GM19395 (cell line): ENCODE measurements around the gene SERHL2.
"Not testable (repeated sequence)": the region's sequence is repeated elsewhere in the genome, so short reads cannot be mapped to it uniquely, and the experiment has no call there.

Source experiments
- ATAC-seq: cut with Tn5 transposase; IDR thresholded peaks from one replicate; pipeline ENCODE4 v1.9.1; 2021; ENCODE audit warnings: mild to moderate bottlenecking, moderate library complexity; ENCODE audit not compliant: unreplicated experiment

SERHL2 gene

GRCh38 chr22:42571068-42571467 is 17.3 kb downstream of the SERHL2 start:
- ATAC-seq, result not testable (repeated sequence)

GRCh38 chr22:42574046-42574445 is 20.3 kb downstream of the SERHL2 start:
- ATAC-seq, result not testable (repeated sequence)

GRCh38 chr22:42574468-42574867 is 20.7 kb downstream of the SERHL2 start:
- not testable (repeated sequence) for ATAC-seq

- ATAC-seq, result not testable (repeated sequence)
Measured at GRCh38 chr22:42575996-42576574, 22.3 kb downstream of the SERHL2 start.

DNA sequence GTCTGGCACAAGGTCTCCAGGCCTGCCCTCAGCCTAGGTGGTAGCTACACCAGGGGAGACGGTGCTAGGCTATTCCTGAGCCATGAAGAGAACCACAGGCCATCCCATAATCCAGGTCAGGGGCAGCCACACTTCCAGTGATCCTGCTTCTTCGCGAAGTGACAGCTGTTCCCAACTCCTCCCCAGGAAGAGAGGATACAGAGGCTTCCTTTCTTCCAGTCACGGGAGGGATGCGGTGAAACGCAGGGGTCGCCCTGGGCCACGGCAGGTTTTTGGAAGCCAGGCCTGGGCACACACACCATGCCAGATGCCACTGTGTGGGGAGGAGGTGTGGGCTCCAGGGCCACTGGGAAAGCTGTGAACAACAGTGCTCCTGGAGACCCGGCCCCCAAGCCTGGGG is 23.4 kb downstream of the SERHL2 start:
- ATAC-seq, result not testable (repeated sequence)

GRCh38 chr22:42577623-42578240 is 24.0 kb downstream of the SERHL2 start:
- ATAC-seq, result no peak

DNA sequence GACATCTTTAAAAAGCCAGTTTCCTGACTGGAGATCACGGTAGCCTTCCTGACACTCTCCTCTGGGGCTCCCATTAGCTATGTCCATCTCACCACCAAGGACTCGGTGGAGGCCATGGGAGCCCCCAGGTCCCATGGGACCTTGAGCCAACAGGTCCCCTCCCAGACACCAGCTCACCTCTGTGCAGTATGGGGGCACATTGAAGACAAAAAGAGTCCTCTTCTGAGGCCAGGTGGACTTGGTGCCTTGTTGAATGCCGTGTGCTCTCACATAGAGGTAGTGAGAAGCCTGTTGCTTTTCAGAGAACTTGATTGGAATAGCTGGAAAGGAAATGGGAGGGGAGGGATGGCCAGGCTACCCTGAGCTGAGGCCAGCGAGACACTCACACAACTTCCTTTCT is 26.3 kb downstream of the SERHL2 start:
- not testable (repeated sequence) for ATAC-seq

GRCh38 chr22:42581194-42581761 is 27.5 kb downstream of the SERHL2 start:
- ATAC-seq, result not testable (repeated sequence)

GRCh38 chr22:42581762-42582716 is 28.3 kb downstream of the SERHL2 start:
- ATAC-seq, result no peak

DNA sequence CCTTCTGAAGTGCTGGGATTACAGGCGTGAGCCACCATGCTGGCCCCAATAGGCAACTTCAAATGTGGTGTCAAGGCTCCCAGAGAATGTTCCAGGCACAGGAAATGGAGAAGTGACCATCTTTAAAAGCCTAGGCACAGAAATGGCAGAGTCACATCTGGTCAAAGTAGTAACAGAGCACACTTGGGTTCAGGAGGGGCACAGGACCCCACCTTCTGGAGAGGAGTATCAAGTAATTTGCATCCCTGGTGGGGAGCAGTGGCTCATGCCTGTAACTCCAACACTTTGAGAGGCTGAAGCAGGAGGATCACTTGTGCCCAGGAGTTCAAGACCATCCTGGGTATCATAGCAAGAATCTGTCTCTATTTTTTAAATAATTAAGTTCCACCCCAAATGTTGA is 29.2 kb downstream of the SERHL2 start:
- no peak for ATAC-seq

- ATAC-seq, result no peak
Measured at GRCh38 chr22:42584364-42584940, 30.7 kb downstream of the SERHL2 start.

DNA sequence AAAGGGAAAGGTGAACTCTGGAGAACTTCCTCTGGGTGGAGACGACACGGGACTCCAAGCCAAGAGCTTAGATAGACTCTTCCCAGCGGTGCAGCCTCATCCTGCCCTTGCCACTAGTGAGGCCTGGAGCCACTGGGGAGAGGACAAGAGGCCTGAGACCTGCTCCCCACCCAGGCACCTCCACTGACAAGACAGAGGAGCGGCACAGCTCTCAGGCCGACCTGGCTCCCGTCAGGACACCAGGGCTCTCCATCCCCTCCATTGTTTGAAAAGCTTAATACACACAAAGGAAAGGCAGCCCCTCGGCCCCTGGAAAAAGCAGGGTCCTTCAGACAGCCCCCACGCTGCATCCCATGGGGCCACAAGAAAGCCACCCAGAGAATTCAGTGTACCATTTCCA is 31.3 kb downstream of the SERHL2 start:
- ATAC-seq, result no peak

DNA sequence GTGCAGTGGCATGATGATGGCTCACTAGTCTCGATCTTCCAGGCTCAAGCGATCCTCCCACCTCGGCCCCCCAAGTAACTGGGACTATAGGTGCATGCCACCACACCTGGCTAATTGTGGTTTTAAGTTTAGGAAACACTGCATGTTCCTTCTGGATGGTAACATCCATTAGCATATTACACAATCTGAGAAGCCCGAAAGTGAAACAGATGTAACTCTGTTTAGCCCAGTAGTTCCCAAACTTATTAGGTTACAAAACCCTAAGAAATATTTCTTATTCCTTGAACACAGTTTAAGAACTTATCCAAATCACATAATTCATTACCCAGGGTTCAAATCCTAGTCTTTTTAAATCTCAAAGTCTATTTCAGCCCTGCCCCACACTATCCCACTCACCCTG is 32.6 kb downstream of the SERHL2 start:
- no peak for ATAC-seq

DNA sequence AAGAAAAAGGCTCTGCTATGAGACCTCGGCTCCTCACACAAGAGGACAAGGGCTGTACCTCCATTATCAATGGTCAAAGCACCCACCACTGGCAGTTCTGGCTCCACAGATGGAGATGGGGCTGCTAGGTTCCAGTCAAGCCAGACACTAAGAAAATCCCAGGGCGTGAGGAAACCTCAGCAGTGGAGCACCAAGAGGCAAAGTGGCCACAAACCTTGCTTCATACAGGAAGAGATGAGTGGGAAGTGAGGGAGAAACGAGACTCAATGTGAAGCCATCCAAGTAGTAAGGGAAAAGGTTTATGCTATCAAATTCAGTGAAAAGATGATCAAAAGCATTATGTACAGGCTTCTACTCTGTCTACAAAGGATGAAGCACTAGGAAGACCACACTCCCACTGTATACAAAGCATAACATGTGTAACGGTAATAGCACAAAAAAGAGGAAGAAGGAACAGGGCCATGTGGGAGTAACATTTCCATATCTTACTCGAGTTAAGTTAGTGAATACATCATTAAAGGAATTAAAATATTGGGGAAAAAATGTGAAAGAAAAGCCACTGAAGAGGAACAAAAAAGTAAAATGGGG is 33.9 kb downstream of the SERHL2 start:
- ATAC-seq, result no peak

- no peak for ATAC-seq
Measured at GRCh38 chr22:42591987-42592386, 38.2 kb downstream of the SERHL2 start.

- ATAC-seq, result no peak
Measured at GRCh38 chr22:42595434-42595833, 41.7 kb downstream of the SERHL2 start.

GRCh38 chr22:42596336-42596735 is 42.6 kb downstream of the SERHL2 start:
- ATAC-seq, result no peak

- ATAC-seq, result no peak
Measured at GRCh38 chr22:42596863-42597530, 43.2 kb downstream of the SERHL2 start.

GRCh38 chr22:42601879-42602465 is 48.2 kb downstream of the SERHL2 start:
- no peak for ATAC-seq

DNA sequence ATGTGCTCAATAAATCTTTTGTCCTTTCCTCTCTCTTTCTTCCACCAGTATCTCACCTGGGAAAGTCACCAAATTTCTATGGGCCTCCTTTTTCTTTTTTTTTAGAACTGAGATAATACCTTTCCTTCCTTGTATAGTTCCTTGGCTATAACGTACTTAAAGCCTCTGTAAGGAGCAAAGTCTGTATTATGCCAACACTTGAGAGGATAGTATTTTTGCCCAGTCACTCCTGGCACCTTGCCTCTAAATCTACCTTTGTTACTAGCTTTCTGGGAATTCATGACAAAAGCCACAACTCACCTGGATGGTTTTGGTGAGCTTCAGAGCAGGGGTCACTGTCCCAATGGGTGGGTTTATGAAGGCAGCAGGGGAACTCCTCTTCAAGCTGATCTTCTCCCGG is 48.7 kb downstream of the SERHL2 start:
- no peak for ATAC-seq
